Measurements from ENCODE around the gene SUMO4. TPM values are rescaled to one million over a fixed set of nuclear protein-coding genes. Genes with fewer than 3 reads are reported as not detected.

SUMO4 gene
- total and polyA plus RNA-seq, 3 donors from 2014 or later = 4.6 to 6.3 TPM; not detected in 1

GRCh38 chr6:149431905-149432775 lies 32.1 kb downstream of the SUMO4 start:
- Histone ChIP-seq H3K27ac (no peak overlapping the region), H3K36me3 (ENCODE audit: low read depth, missing control alignments) (no peaks in the 10 kb centered on the region), H3K4me1 (no peaks in the 10 kb centered on the region), H3K27me3 (no peaks in the 10 kb centered on the region), H3K9me3 (no peaks in the 10 kb centered on the region), H3K4me3 (no peak overlapping the region)
- TF ChIP-seq, protein P1, sequence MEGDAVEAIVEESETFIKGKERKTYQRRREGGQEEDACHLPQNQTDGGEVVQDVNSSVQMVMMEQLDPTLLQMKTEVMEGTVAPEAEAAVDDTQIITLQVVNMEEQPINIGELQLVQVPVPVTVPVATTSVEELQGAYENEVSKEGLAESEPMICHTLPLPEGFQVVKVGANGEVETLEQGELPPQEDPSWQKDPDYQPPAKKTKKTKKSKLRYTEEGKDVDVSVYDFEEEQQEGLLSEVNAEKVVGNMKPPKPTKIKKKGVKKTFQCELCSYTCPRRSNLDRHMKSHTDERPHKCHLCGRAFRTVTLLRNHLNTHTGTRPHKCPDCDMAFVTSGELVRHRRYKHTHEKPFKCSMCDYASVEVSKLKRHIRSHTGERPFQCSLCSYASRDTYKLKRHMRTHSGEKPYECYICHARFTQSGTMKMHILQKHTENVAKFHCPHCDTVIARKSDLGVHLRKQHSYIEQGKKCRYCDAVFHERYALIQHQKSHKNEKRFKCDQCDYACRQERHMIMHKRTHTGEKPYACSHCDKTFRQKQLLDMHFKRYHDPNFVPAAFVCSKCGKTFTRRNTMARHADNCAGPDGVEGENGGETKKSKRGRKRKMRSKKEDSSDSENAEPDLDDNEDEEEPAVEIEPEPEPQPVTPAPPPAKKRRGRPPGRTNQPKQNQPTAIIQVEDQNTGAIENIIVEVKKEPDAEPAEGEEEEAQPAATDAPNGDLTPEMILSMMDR (IDR thresholded peaks at IDR 0.05) = peak; percentile 77 to 93 (median 91)
- TF ChIP-seq POLR2A (IDR thresholded peaks at IDR 0.05) = no peak
- DNase-seq = peak; percentile 96
- intact Hi-C loops (cut with DNase I; ENCODE audit: low total_unique reads) = no loop called here
- WGBS, 2 donors = 21 to 23% methylated on average over 17 to 19 of the region's 19 CpGs

DNA sequence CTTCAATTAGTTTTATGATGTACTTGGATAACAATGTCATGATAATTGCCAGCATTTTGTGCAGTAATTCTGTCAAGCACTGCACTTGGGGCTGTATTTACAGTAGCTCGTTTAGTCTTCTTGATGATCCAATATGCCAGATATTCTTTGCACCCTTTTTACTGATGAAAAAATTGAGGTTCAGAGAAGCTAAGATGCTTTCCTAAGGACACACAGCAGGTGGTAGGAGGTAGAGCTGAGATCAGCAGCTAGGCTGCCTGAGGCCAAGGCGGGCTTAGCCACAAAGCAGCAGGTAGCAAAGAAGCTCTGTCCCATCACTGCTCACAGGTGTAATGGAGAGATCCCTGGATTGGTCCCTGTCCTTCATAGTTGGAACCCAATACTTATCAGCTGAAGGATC lies 33.3 kb downstream of the SUMO4 start:
- intact Hi-C loops (cut with DNase I; ENCODE audit: low total_unique reads) = no loop called here
- Histone ChIP-seq H3K27me3 (no peaks in the 10 kb centered on the region), H3K4me1 (no peaks in the 10 kb centered on the region), H3K36me3 (ENCODE audit: low read depth, missing control alignments) (no peaks in the 10 kb centered on the region), H3K4me3 (no peak overlapping the region), H3K9me3 (no peaks in the 10 kb centered on the region), H3K27ac (no peak overlapping the region)
- 79 to 89% methylated on average over 2 of the region's 2 CpGs for WGBS, 2 donors
- no peak for DNase-seq
- TF ChIP-seq, protein P1 (IDR thresholded peaks at IDR 0.05) = no peak
- TF ChIP-seq POLR2A (IDR thresholded peaks at IDR 0.05) = no peak

DNA sequence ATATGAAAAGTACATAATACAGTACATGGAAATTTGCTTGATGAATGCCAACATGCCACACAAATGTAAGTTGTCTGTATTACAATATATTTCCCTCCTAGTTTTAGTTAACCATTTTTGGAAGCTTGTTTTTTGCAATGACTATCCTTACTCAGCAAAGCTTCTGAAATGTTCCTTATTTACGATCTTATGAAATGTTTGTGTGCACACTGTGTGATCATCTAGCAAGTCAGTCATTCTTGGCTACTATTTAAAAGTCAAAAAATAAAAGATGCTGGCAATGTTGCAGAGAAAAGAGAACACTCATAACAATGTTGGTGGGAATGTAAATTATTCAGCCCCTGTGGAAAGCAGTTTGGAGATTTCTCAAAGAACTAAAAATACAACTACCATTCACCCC lies 33.8 kb downstream of the SUMO4 start:
- Histone ChIP-seq H3K27ac (no peak overlapping the region), H3K36me3 (ENCODE audit: low read depth, missing control alignments) (no peaks in the 10 kb centered on the region), H3K27me3 (no peaks in the 10 kb centered on the region), H3K9me3 (no peaks in the 10 kb centered on the region), H3K4me1 (no peaks in the 10 kb centered on the region), H3K4me3 (no peak overlapping the region)
- DNase-seq = no peak
- TF ChIP-seq, protein P1 (IDR thresholded peaks at IDR 0.05) = no peak
- WGBS, 2 donors = 50 to 51% methylated on average over 1 of the region's 1 CpG
- intact Hi-C loops (cut with DNase I; ENCODE audit: low total_unique reads) = no loop called here

GRCh38 chr6:149435919-149436586 lies 36.0 kb downstream of the SUMO4 start:
- DNase-seq = no peak
- intact Hi-C loops (cut with DNase I; ENCODE audit: low total_unique reads) = no loop called here
- WGBS, 2 donors = 95 to 97% methylated on average over 6 to 13 of the region's 13 CpGs
- H3K4me3 ChIP-seq = no peak overlapping the region
- H3K27me3 ChIP-seq = no peaks in the 10 kb centered on the region
- H3K36me3 ChIP-seq (ENCODE audit: low read depth, missing control alignments) = no peaks in the 10 kb centered on the region
- H3K4me1 ChIP-seq = no peaks in the 10 kb centered on the region
- no peaks in the 10 kb centered on the region for H3K9me3 ChIP-seq
- no peak overlapping the region for H3K27ac ChIP-seq
- TF ChIP-seq POLR2A (IDR thresholded peaks at IDR 0.05) = no peak
- TF ChIP-seq, protein P1 (IDR thresholded peaks at IDR 0.05) = no peak

All from testis (tissue), 3 donors.